Upper lobe of left lung (tissue), 6 donors: Measurements from ENCODE around the gene PTPRG. TPM values are rescaled to one million over a fixed set of nuclear protein-coding genes. Genes with fewer than 3 reads are reported as not detected.
"Not testable (repeated sequence)": the region's sequence is repeated elsewhere in the genome, so short reads cannot be mapped to it uniquely, and the experiment has no call there.

Experiments used
- ATAC-seq, 2 donors: fragments of 200-7000 bp; cut with Tn5 transposase; one replicate each; pipeline ENCODE4 v1.9.1; 2022; ENCODE audit warnings: mild to moderate bottlenecking in 2 of 2, moderate library complexity in 2 of 2; ENCODE audit not compliant: low FRiP score in 2 of 2
- DNase-seq, 2 donors: peaks; one replicate each; pipeline ENCODE4 v3.0.0-alpha.2; 2019 to 2020
- H3K27ac ChIP-seq, 4 donors: fragments of 200-600 bp; sonication (generic); one replicate each; pipeline ENCODE4 v1.5.1; 2016 to 2019
- H3K27me3 ChIP-seq, 4 donors: fragments of 200-600 bp; sonication (generic); one replicate each; pipeline ENCODE4 v1.5.1; 2017 to 2019
- H3K36me3 ChIP-seq, 4 donors: fragments of 200-600 bp; sonication (generic); one replicate each; pipeline ENCODE4 v1.5.1; 2016 to 2019
- H3K4me1 ChIP-seq, 4 donors: fragments of 200-600 bp; sonication (generic); one replicate each; pipeline ENCODE4 v1.5.1; 2018 to 2019
- H3K4me3 ChIP-seq, 4 donors: fragments of 200-600 bp; sonication (generic); one replicate each; pipeline ENCODE4 v1.5.1; 2017 to 2019; ENCODE audit warnings: mild to moderate bottlenecking in 2 of 4, moderate library complexity in 1 of 4
- H3K9me3 ChIP-seq, 4 donors: fragments of 200-600 bp; sonication (generic); one replicate each; pipeline ENCODE4 v1.5.1; 2018 to 2019
- CTCF ChIP-seq, 6 experiments: fragments of 450-650 bp in 4 of 6; fragments of 200-600 bp in 2 of 6; sonication (generic) in 2 of 6; IDR thresholded peaks; one replicate each; pipeline ENCODE4 v1.5.1; 2016 to 2019; ENCODE audit warnings: antibody characterized with exemption in 6 of 6
- EP300 ChIP-seq, 4 donors: sonication (generic); formaldehyde crosslinking; IDR thresholded peaks; one replicate each; pipeline ENCODE4 v1.5.1; 2017; ENCODE audit warnings: antibody characterized with exemption in 4 of 4, control low read depth in 2 of 4
- POLR2A ChIP-seq, 4 donors: fragments of 450-650 bp; IDR thresholded peaks; one replicate each; pipeline ENCODE4 v1.5.1; 2016 to 2017; ENCODE audit warnings: antibody characterized with exemption in 4 of 4, mild to moderate bottlenecking in 2 of 4
- POLR2AphosphoS5 ChIP-seq, 2 donors: sonication (generic); formaldehyde crosslinking; IDR thresholded peaks; one replicate each; pipeline ENCODE4 v1.5.1; 2017; ENCODE audit warnings: antibody characterized with exemption in 2 of 2
- WGBS, 2 donors: methylation state at CpG; one replicate each; pipeline ENCODE4 v1.1.5; 2017 to 2018; 5-methylcytosine and 5-hydroxymethylcytosine counted together
- total RNA-seq, 6 donors: library from RNA; depleted of rRNA in 4 of 6; stranded (reverse); fragments of >200 nt in 4 of 6; gene quantifications; one replicate each; pipeline versions ENCODE4 v1.1.0 to v1.2.1, GENCODE V29; 2016 to 2021
- donor health status: DM: no; HTN: no; CAD: no; lungs with moderate emphysema.
- donor health status: DM: no; HTN: yes; CAD: no; lungs with severe emphysema.

PTPRG gene
- total RNA-seq, 6 donors from 2014 or later = 58.7 to 101 (median 68.8) TPM

- no peaks in the 10 kb centered on the region for H3K27me3 ChIP-seq
- no peaks in the 10 kb centered on the region for H3K9me3 ChIP-seq
- no peak for TF ChIP-seq EP300 (IDR thresholded peaks at IDR 0.05)
- no peak for TF ChIP-seq POLR2A (IDR thresholded peaks at IDR 0.05)
- no peak for TF ChIP-seq POLR2AphosphoS5 (IDR thresholded peaks at IDR 0.05)
- ATAC-seq (no peak), DNase-seq (no peak)
- WGBS, 2 donors = 93% methylated on average over 5 of the region's 5 CpGs
- H3K4me1 ChIP-seq = no peaks in the 10 kb centered on the region
- H3K27ac ChIP-seq = no peak overlapping the region
- H3K36me3 ChIP-seq = no peaks in the 10 kb centered on the region
- H3K4me3 ChIP-seq = no peak overlapping the region
Observed at GRCh38 chr3:62027796-62028195, 466.4 kb downstream of the PTPRG start.

GRCh38 chr3:62028236-62028635, 466.9 kb downstream of the PTPRG start:
- Histone ChIP-seq H3K27ac (no peak overlapping the region), H3K4me1 (no peaks in the 10 kb centered on the region), H3K27me3 (no peaks in the 10 kb centered on the region), H3K36me3 (no peaks in the 10 kb centered on the region), H3K9me3 (no peaks in the 10 kb centered on the region), H3K4me3 (no peak overlapping the region)
- WGBS, 2 donors = 91 to 92% methylated on average over 5 of the region's 5 CpGs
- DNase-seq (no peak), ATAC-seq (no peak)
- TF ChIP-seq POLR2A (IDR thresholded peaks at IDR 0.05) = no peak
- TF ChIP-seq CTCF (IDR thresholded peaks at IDR 0.05) = no peak
- no peak for TF ChIP-seq POLR2AphosphoS5 (IDR thresholded peaks at IDR 0.05)
- TF ChIP-seq EP300 (IDR thresholded peaks at IDR 0.05) = no peak

- ATAC-seq = no peak
- H3K27me3 ChIP-seq = no peaks in the 10 kb centered on the region
- 95 to 100% methylated on average over 5 of the region's 5 CpGs for WGBS, 2 donors
- H3K4me1 ChIP-seq = no peaks in the 10 kb centered on the region
- no peaks in the 10 kb centered on the region for H3K9me3 ChIP-seq
- H3K27ac ChIP-seq = no peak overlapping the region
- TF ChIP-seq POLR2A (IDR thresholded peaks at IDR 0.05) = no peak
- TF ChIP-seq POLR2AphosphoS5 (IDR thresholded peaks at IDR 0.05) = no peak
- TF ChIP-seq EP300 (IDR thresholded peaks at IDR 0.05) = no peak
- TF ChIP-seq CTCF (IDR thresholded peaks at IDR 0.05) = no peak
- no peaks in the 10 kb centered on the region for H3K36me3 ChIP-seq
- no peak overlapping the region for H3K4me3 ChIP-seq
- DNase-seq = no peak
Observed at GRCh38 chr3:62032738-62033137, 471.4 kb downstream of the PTPRG start.

- no peak for ATAC-seq
- no peaks in the 10 kb centered on the region for H3K36me3 ChIP-seq
- DNase-seq = no peak
- no peaks in the 10 kb centered on the region for H3K27me3 ChIP-seq
- no peak overlapping the region for H3K27ac ChIP-seq
- no peak overlapping the region for H3K4me3 ChIP-seq
- no peaks in the 10 kb centered on the region for H3K9me3 ChIP-seq
- 92 to 93% methylated on average over 4 of the region's 4 CpGs for WGBS, 2 donors
- no peaks in the 10 kb centered on the region for H3K4me1 ChIP-seq
- no peak for TF ChIP-seq POLR2A (IDR thresholded peaks at IDR 0.05)
- no peak for TF ChIP-seq CTCF (IDR thresholded peaks at IDR 0.05)
- no peak for TF ChIP-seq EP300 (IDR thresholded peaks at IDR 0.05)
- no peak for TF ChIP-seq POLR2AphosphoS5 (IDR thresholded peaks at IDR 0.05)
Observed at GRCh38 chr3:62035402-62036057, 474.2 kb downstream of the PTPRG start.

GRCh38 chr3:62036726-62037125, 475.4 kb downstream of the PTPRG start:
- WGBS, 2 donors = 76 to 95% methylated on average over 9 of the region's 9 CpGs
- H3K27me3 ChIP-seq = no peaks in the 10 kb centered on the region
- H3K36me3 ChIP-seq = no peaks in the 10 kb centered on the region
- no peaks in the 10 kb centered on the region for H3K9me3 ChIP-seq
- ATAC-seq = no peak
- DNase-seq = peak in 1 of 2 donors; percentile 67
- no peak for TF ChIP-seq EP300 (IDR thresholded peaks at IDR 0.05)
- no peak for TF ChIP-seq POLR2A (IDR thresholded peaks at IDR 0.05)
- TF ChIP-seq POLR2AphosphoS5 (IDR thresholded peaks at IDR 0.05) = no peak
- no peak for TF ChIP-seq CTCF (IDR thresholded peaks at IDR 0.05)
- no peak overlapping the region for H3K27ac ChIP-seq
- H3K4me1 ChIP-seq = no peaks in the 10 kb centered on the region
- no peak overlapping the region for H3K4me3 ChIP-seq

- H3K9me3 ChIP-seq, H3K36me3 ChIP-seq, DNase-seq, H3K4me3 ChIP-seq, H3K27ac ChIP-seq, ATAC-seq, H3K4me1 ChIP-seq, H3K27me3 ChIP-seq: not testable (repeated sequence)
- 84 to 89% methylated on average over 4 of the region's 4 CpGs for WGBS, 2 donors
Observed at GRCh38 chr3:62038798-62039197, 477.4 kb downstream of the PTPRG start.
